ENCODE results near the gene RNF224. TPM values are rescaled to one million over a fixed set of nuclear protein-coding genes. Genes with fewer than 3 reads are reported as not detected.
"Not testable (repeated sequence)": the region's sequence is repeated elsewhere in the genome, so short reads cannot be mapped to it uniquely, and the experiment has no call there.

Gene RNF224
- total RNA-seq, 2 experiments from 2014 or later, result 0.14 TPM; not detected in 1

DNA sequence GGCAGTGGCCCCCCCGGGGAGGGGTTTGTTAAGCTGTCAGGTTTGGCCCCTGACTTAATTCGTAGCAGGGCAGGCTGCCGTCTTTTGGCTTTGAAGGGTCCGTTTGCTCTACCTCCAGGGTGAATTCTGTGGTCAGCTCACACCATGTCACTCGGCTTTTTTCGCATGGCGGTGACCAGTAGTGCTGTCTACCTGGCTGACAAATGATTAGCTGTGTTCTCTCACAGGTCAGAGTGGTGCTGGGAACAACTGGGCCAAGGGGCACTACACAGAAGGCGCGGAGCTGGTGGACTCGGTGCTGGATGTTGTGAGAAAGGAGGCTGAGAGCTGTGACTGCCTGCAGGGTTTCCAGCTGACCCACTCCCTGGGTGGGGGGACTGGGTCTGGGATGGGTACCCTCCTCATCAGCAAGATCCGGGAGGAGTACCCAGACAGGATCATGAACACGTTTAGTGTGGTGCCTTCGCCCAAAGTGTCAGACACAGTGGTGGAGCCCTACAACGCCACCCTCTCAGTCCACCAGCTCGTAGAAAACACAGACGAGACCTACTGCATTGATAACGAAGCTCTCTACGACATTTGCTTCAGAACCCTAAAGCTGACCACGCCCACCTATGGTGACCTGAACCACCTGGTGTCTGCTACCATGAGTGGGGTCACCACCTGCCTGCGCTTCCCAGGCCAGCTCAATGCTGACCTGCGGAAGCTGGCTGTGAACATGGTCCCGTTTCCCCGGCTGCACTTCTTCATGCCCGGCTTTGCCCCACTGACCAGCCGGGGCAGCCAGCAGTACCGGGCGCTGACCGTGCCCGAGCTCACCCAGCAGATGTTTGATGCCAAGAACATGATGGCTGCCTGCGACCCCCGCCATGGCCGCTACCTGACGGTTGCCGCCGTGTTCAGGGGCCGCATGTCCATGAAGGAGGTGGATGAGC, 15.2 kb downstream of the RNF224 start:
- POLR2A ChIA-PET, result interaction anchor here (0.8 to 3.3 kb wide), 6 partner anchors 11 to 156 kb away, joined by 3 to 27 read pairs (median 6); partner anchors contain the start of genes DPP7, MAN1B1, NELFB and TPRN
- no peaks in the 10 kb centered on the region for H3K9me3 Mint-ChIP-seq

DNA sequence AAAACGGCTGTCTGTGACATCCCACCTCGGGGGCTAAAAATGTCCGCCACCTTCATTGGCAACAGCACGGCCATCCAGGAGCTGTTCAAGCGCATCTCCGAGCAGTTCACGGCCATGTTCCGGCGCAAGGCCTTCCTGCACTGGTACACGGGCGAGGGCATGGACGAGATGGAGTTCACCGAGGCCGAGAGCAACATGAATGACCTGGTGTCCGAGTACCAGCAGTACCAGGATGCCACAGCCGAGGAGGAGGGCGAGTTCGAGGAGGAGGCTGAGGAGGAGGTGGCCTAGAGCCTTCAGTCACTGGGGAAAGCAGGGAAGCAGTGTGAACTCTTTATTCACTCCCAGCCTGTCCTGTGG, 15.9 kb downstream of the RNF224 start:
- Histone ChIP-seq H3K4me1 (ENCODE audit: insufficient read depth, low read length) (peaks cover 43% of the 10 kb centered on the region), H3K36me3 (ENCODE audit: insufficient read depth, low read length) (peaks cover 21% of the 10 kb centered on the region)
- H3K27ac ChIP-seq (ENCODE audit: low read depth in 1 of 2, low read length in 2 of 2); H3K27me3 ChIP-seq (ENCODE audit: control insufficient read depth in 1 of 2, insufficient read depth in 2 of 2, low read length in 2 of 2); H3K27me3 Mint-ChIP-seq; H3K4me3 ChIP-seq (ENCODE audit: low read length); H3K9me3 ChIP-seq (ENCODE audit: control insufficient read depth in 1 of 2, insufficient read depth in 1 of 2, low read length in 2 of 2); ATAC-seq (ENCODE audit: poor library complexity); intact Hi-C loops (cut with DNase I, micrococcal nuclease); H3K9me3 Mint-ChIP-seq: not testable (repeated sequence)
- peak in 1 of 14 experiments; percentile 5 for DNase-seq
- CTCF ChIA-PET, result interaction anchor here (1.3 kb wide), 1 partner anchor 12 kb away, joined by 4 read pairs; the partner anchor contains the start of gene NELFB
- Mint-ChIP-seq H3K4me3 (peak overlapping the region; percentile 85), H3K4me1 (ENCODE audit: low read depth) (peaks cover 17% of the 10 kb centered on the region), H3K27ac (peak overlapping the region; percentile 89), H3K36me3 (ENCODE audit: low read depth) (peaks cover 22% of the 10 kb centered on the region)
- POLR2A ChIA-PET, result interaction anchor here (1.1 to 3.3 kb wide), 4 partner anchors 11 to 157 kb away, joined by 4 to 27 read pairs (median 8); partner anchors contain the start of genes MAN1B1, NELFB and TPRN

More for the DNA sequence above, 15.2 kb downstream of the RNF224 start:
- H3K4me1 Mint-ChIP-seq (ENCODE audit: low read depth), result peaks cover 17% of the 10 kb centered on the region
- Histone ChIP-seq H3K27me3 (ENCODE audit: control insufficient read depth in 1 of 2, insufficient read depth in 2 of 2, low read length in 2 of 2) (no peaks in the 10 kb centered on the region), H3K9me3 (ENCODE audit: control insufficient read depth in 1 of 2, insufficient read depth in 1 of 2, low read length in 2 of 2) (no peaks in the 10 kb centered on the region), H3K36me3 (ENCODE audit: insufficient read depth, low read length) (peaks cover 21% of the 10 kb centered on the region), H3K4me1 (ENCODE audit: insufficient read depth, low read length) (peaks cover 49% of the 10 kb centered on the region), H3K27ac (ENCODE audit: low read depth in 1 of 2, low read length in 2 of 2) (peak overlapping the region in 1 of 2 donors; percentile 53), H3K4me3 (ENCODE audit: low read length) (peak overlapping the region; percentile 68)
- ATAC-seq (ENCODE audit: poor library complexity) (no peak), DNase-seq (peak in 2 of 14 experiments; percentile 18 to 21)
- H3K36me3 Mint-ChIP-seq (ENCODE audit: low read depth), result peaks cover 22% of the 10 kb centered on the region
- H3K27ac Mint-ChIP-seq, result peak overlapping the region; percentile 89
- H3K27me3 Mint-ChIP-seq, result no peaks in the 10 kb centered on the region
- TF ChIP-seq, protein P1, sequence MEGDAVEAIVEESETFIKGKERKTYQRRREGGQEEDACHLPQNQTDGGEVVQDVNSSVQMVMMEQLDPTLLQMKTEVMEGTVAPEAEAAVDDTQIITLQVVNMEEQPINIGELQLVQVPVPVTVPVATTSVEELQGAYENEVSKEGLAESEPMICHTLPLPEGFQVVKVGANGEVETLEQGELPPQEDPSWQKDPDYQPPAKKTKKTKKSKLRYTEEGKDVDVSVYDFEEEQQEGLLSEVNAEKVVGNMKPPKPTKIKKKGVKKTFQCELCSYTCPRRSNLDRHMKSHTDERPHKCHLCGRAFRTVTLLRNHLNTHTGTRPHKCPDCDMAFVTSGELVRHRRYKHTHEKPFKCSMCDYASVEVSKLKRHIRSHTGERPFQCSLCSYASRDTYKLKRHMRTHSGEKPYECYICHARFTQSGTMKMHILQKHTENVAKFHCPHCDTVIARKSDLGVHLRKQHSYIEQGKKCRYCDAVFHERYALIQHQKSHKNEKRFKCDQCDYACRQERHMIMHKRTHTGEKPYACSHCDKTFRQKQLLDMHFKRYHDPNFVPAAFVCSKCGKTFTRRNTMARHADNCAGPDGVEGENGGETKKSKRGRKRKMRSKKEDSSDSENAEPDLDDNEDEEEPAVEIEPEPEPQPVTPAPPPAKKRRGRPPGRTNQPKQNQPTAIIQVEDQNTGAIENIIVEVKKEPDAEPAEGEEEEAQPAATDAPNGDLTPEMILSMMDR (IDR thresholded peaks at IDR 0.05), result no peak
- H3K4me3 Mint-ChIP-seq, result peak overlapping the region; percentile 85
- CTCF ChIA-PET, result interaction anchor here (1.3 kb wide), 1 partner anchor 12 kb away, joined by 4 read pairs; the partner anchor contains the start of gene NELFB
- intact Hi-C loops (cut with DNase I, micrococcal nuclease), result no loop called here

DNA sequence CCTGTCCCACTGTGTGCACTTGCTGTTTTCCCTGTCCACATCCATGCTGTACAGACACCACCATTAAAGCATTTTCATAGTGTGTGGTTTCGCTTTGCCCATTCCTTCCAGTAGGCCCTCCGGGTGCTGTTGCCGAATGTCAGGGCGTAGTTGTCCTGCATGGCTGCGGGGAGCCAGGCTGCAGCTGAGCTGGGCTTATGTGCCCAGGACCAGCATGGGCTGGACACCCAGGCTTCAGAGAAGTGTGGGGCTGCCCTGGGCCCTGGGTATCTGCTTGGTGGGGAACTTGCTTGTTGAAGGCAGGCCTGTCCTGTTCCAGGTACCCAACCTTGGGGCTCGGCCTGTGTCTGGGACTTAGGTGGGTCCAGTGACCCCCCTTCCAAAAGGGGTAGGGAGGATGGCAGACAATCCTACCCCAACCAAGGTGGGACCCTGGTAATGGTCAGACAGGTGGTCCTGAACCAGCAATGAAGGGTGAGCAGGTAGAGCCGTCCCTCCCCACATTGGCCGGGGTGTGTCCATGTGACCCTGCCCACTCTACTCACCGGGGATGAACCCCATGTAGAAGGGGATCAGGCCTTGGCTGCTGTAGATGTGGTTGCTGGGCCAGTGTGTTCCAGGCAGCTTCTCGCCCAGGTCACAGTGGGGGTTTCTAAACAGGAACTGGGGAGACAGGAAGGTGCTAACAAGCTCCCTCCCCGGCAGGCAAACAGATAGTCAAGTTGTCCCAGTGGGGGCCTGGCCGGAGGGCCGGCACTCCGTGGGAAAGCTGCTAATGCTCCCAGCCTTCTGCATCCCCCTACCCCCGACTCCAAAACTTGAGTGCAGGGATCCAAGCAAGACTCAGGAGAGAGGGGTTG, 16.6 kb downstream of the RNF224 start:
- Mint-ChIP-seq H3K4me3 (peak overlapping the region; percentile 85), H3K9me3 (no peaks in the 10 kb centered on the region), H3K36me3 (ENCODE audit: low read depth) (peaks cover 22% of the 10 kb centered on the region), H3K27ac (peak overlapping the region; percentile 89), H3K27me3 (no peaks in the 10 kb centered on the region), H3K4me1 (ENCODE audit: low read depth) (peaks cover 15% of the 10 kb centered on the region)
- POLR2A ChIA-PET, result interaction anchor here (1.1 to 3.3 kb wide), 3 partner anchors 10 to 157 kb away, joined by 4 to 27 read pairs (median 8); partner anchors contain the start of genes MAN1B1, NELFB and TPRN
- TF ChIP-seq, protein P1 (IDR thresholded peaks at IDR 0.05), result no peak
- no peak for ATAC-seq (ENCODE audit: poor library complexity)
- Histone ChIP-seq H3K27ac (ENCODE audit: low read depth in 1 of 2, low read length in 2 of 2) (no peak overlapping the region), H3K36me3 (ENCODE audit: insufficient read depth, low read length) (peaks cover 21% of the 10 kb centered on the region), H3K4me1 (ENCODE audit: insufficient read depth, low read length) (peaks cover 37% of the 10 kb centered on the region), H3K27me3 (ENCODE audit: control insufficient read depth in 1 of 2, insufficient read depth in 2 of 2, low read length in 2 of 2) (no peaks in the 10 kb centered on the region), H3K9me3 (ENCODE audit: control insufficient read depth in 1 of 2, insufficient read depth in 1 of 2, low read length in 2 of 2) (no peaks in the 10 kb centered on the region), H3K4me3 (ENCODE audit: low read length) (no peak overlapping the region)
- DNase-seq, result peak in 2 of 14 experiments; percentile 16
- CTCF ChIA-PET, result interaction anchor here (1.8 kb wide), 1 partner anchor 7 kb away, joined by 4 read pairs; no protein-coding TSS in a partner anchor
- intact Hi-C loops (cut with DNase I, micrococcal nuclease), result no loop called here
